Fibroblast of lung (primary cell): ENCODE measurements around the gene STX1B.

Source experiments
- EZH2 ChIP-seq: IDR thresholded peaks from 2 replicates; pipeline ENCODE4 v1.5.1; 2012; ENCODE audit warnings: low read length, control low read depth, mild to moderate bottlenecking; ENCODE audit errors: missing control alignments
- TF ChIP-seq, protein P1 (sequence below), 2 donors: IDR thresholded peaks in 1 of 2; conservative IDR thresholded peaks in 1 of 2; 1 replicate in 1 of 2; 2 replicates in 1 of 2; pipeline ENCODE4 v1.5.1; 2011 to 2012; ENCODE audit warnings: low read length in 2 of 2, control low read depth in 1 of 2, inconsistent platforms in 1 of 2, low read depth in 1 of 2, mild to moderate bottlenecking in 1 of 2

DNA sequence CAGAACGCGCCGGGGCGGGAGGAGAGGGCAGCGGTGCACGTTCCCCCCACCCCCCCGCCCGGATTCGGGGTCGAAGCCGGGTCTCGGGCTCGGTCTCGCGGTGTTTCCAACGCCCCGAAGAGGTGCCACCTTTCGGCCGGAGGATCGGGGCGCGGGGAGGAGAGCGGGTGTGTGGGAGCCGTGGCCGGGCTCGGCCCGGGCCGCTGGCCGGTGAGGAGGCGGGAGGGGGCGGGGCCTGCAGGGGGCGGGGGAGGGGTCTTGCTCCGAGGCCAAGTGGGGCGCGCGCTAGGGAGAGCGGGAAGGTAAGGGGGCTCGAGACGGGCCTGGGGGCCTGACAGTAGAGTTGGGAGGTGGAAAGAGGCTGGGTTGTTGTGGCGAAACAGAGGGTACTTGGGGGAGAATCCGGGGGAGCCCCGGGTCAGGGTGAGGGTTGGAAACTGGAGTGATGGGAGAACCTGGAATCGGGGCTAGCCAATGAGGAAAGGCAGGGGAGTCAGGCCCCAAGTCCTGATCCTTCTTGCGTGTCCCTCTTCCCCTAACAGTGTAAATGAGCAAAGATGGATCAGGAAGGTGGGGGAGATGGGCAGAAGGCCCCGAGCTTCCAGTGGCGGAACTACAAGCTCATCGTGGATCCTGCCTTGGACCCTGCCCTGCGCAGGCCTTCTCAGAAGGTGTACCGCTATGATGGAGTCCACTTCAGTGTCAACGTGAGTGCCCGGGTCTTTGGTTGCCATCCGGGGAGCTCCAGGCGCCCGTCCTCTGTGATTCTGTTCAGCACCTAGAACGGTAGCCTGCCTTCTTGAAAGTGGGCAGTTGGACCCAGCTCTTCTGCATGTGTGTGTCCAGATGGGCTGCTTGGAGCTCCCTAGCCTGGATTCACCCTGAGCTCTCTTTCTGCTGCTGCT, 52.0 kb downstream of the STX1B start:
- TF ChIP-seq, protein P1, sequence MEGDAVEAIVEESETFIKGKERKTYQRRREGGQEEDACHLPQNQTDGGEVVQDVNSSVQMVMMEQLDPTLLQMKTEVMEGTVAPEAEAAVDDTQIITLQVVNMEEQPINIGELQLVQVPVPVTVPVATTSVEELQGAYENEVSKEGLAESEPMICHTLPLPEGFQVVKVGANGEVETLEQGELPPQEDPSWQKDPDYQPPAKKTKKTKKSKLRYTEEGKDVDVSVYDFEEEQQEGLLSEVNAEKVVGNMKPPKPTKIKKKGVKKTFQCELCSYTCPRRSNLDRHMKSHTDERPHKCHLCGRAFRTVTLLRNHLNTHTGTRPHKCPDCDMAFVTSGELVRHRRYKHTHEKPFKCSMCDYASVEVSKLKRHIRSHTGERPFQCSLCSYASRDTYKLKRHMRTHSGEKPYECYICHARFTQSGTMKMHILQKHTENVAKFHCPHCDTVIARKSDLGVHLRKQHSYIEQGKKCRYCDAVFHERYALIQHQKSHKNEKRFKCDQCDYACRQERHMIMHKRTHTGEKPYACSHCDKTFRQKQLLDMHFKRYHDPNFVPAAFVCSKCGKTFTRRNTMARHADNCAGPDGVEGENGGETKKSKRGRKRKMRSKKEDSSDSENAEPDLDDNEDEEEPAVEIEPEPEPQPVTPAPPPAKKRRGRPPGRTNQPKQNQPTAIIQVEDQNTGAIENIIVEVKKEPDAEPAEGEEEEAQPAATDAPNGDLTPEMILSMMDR (conservative IDR thresholded peaks at IDR 0.05 in 1 of 2, IDR thresholded peaks at IDR 0.05 in 1 of 2; ENCODE audit: low read depth in 1 of 2, low read length in 2 of 2), result no peak
- no peak for TF ChIP-seq EZH2
